HFFc6 (cell line): ENCODE results near the gene LEF1. TPM values are rescaled to one million over a fixed set of nuclear protein-coding genes. Genes with fewer than 3 reads are reported as not detected.

ENCODE experiments used
- DNase-seq: peaks from one replicate; pipeline ENCODE4 v3.0.0-alpha.2; 2018
- H3K27ac Mint-ChIP-seq: 2 replicates; pipeline ENCODE4 v1.8.0; 2020; ENCODE audit warnings: mild to moderate bottlenecking, mixed read lengths
- H3K27me3 Mint-ChIP-seq: 2 replicates; pipeline ENCODE4 v1.8.0; 2021; ENCODE audit warnings: mild to moderate bottlenecking, moderate library complexity, mixed read lengths; ENCODE audit not compliant: insufficient read depth
- H3K36me3 Mint-ChIP-seq: 2 replicates; pipeline ENCODE4 v1.8.0; 2021; ENCODE audit warnings: low read depth, mixed read lengths
- H3K4me1 Mint-ChIP-seq: 2 replicates; pipeline ENCODE4 v1.8.0; 2020; ENCODE audit warnings: low read depth, mixed read lengths
- H3K4me3 Mint-ChIP-seq: 2 replicates; pipeline ENCODE4 v1.8.0; 2020; ENCODE audit warnings: mild to moderate bottlenecking, moderate library complexity, mixed read lengths
- H3K9me3 Mint-ChIP-seq: 2 replicates; pipeline ENCODE4 v1.8.0; 2020; ENCODE audit warnings: mild to moderate bottlenecking, mixed read lengths
- CTCF ChIP-seq: fragments of 200-600 bp; sonication (generic); IDR thresholded peaks from 2 replicates; pipeline ENCODE4 v1.5.0; 2021; ENCODE audit warnings: antibody characterized with exemption, mild to moderate bottlenecking
- total RNA-seq, 6 experiments: library from RNA; stranded (reverse); fragmentation: NEBNext Ultra II Directional; extraction: Animal tissue kit (Norgen Biotek cat#: 25700); gene quantifications; 2 replicates in 1 of 6; 3 replicates in 5 of 6; pipeline ENCODE4 v1.2.3, GENCODE V29; 2021

The LEF1 gene
- total RNA-seq, 6 experiments from 2014 or later = 0.22 to 0.37 (median 0.31) TPM; not detected in 3

- H3K9me3 Mint-ChIP-seq = no peaks in the 10 kb centered on the region
- TF ChIP-seq CTCF = no peak
- DNase-seq = no peak
- H3K36me3 Mint-ChIP-seq = no peaks in the 10 kb centered on the region
- H3K4me1 Mint-ChIP-seq = no peaks in the 10 kb centered on the region
- peaks cover 7% of the 10 kb centered on the region; the same call in 1 of the 2 replicates for H3K27me3 Mint-ChIP-seq
- H3K4me3 Mint-ChIP-seq = no peak overlapping the region
- no peak overlapping the region for H3K27ac Mint-ChIP-seq
Observed at GRCh38 chr4:108159845-108160244, 8.9 kb downstream of the LEF1 start.

GRCh38 chr4:108157655-108158054 is 11.1 kb downstream of the LEF1 start:
- TF ChIP-seq CTCF = no peak

GRCh38 chr4:108156391-108156790 is 12.3 kb downstream of the LEF1 start:
- Mint-ChIP-seq H3K36me3 (no peaks in the 10 kb centered on the region), H3K4me1 (no peaks in the 10 kb centered on the region), H3K27ac (no peak overlapping the region), H3K9me3 (no peaks in the 10 kb centered on the region), H3K4me3 (no peak overlapping the region), H3K27me3 (peaks cover 9% of the 10 kb centered on the region)
- no peak for DNase-seq
- TF ChIP-seq CTCF = no peak

More at GRCh38 chr4:108157655-108158054, 11.1 kb downstream of the LEF1 start:
- no peak overlapping the region for H3K4me3 Mint-ChIP-seq
- H3K9me3 Mint-ChIP-seq = no peaks in the 10 kb centered on the region
- H3K36me3 Mint-ChIP-seq = no peaks in the 10 kb centered on the region
- H3K4me1 Mint-ChIP-seq = no peaks in the 10 kb centered on the region
- peaks cover 6% of the 10 kb centered on the region; the same call in 1 of the 2 replicates for H3K27me3 Mint-ChIP-seq
- H3K27ac Mint-ChIP-seq = no peak overlapping the region
- DNase-seq = no peak

GRCh38 chr4:108155373-108155772 is 13.4 kb downstream of the LEF1 start:
- DNase-seq = no peak
- H3K9me3 Mint-ChIP-seq = no peaks in the 10 kb centered on the region
- H3K4me1 Mint-ChIP-seq = no peaks in the 10 kb centered on the region
- H3K4me3 Mint-ChIP-seq = no peak overlapping the region
- no peak overlapping the region for H3K27ac Mint-ChIP-seq
- no peak for TF ChIP-seq CTCF
- H3K36me3 Mint-ChIP-seq = no peaks in the 10 kb centered on the region
- H3K27me3 Mint-ChIP-seq = peaks cover 8% of the 10 kb centered on the region

- DNase-seq = no peak
- peaks cover 7% of the 10 kb centered on the region for H3K27me3 Mint-ChIP-seq
- no peaks in the 10 kb centered on the region for H3K4me1 Mint-ChIP-seq
- no peaks in the 10 kb centered on the region for H3K9me3 Mint-ChIP-seq
- no peak for TF ChIP-seq CTCF
- no peak overlapping the region for H3K27ac Mint-ChIP-seq
- H3K4me3 Mint-ChIP-seq = no peak overlapping the region
- no peaks in the 10 kb centered on the region for H3K36me3 Mint-ChIP-seq
Observed at GRCh38 chr4:108152980-108153379, 15.8 kb downstream of the LEF1 start.
